ENCODE results near the gene APOBEC3B. TPM values are rescaled to one million over a fixed set of nuclear protein-coding genes. Genes with fewer than 3 reads are reported as not detected.

APOBEC3B gene
- total RNA-seq, 3 donors from 2014 or later (not counting 1 experiment from before 2014, with no cell fraction given): 1.7 to 2.3 (median 2.2) TPM

- H3K27me3 Mint-ChIP-seq (ENCODE audit: low read depth in 2 of 2): peaks cover 24 to 49% of the 10 kb centered on the region in 2 donors
- H3K4me3 ChIP-seq (ENCODE audit: low read length): no peak overlapping the region
- 91% methylated on average over 8 of the region's 8 CpGs for WGBS (ENCODE audit: insufficient coverage)
- no peaks in the 10 kb centered on the region for H3K36me3 Mint-ChIP-seq
- H3K4me3 Mint-ChIP-seq: no peak overlapping the region
- no peaks in the 10 kb centered on the region for H3K9me3 ChIP-seq (ENCODE audit: control insufficient read depth, insufficient read depth, low read length)
- no peaks in the 10 kb centered on the region for H3K27me3 ChIP-seq (ENCODE audit: control insufficient read depth, insufficient read depth, low read length)
- DNase-seq (no peak), ATAC-seq (no peak)
- H3K4me1 Mint-ChIP-seq: peaks cover 12 to 16% of the 10 kb centered on the region in 2 donors
- TF ChIP-seq, protein P1, sequence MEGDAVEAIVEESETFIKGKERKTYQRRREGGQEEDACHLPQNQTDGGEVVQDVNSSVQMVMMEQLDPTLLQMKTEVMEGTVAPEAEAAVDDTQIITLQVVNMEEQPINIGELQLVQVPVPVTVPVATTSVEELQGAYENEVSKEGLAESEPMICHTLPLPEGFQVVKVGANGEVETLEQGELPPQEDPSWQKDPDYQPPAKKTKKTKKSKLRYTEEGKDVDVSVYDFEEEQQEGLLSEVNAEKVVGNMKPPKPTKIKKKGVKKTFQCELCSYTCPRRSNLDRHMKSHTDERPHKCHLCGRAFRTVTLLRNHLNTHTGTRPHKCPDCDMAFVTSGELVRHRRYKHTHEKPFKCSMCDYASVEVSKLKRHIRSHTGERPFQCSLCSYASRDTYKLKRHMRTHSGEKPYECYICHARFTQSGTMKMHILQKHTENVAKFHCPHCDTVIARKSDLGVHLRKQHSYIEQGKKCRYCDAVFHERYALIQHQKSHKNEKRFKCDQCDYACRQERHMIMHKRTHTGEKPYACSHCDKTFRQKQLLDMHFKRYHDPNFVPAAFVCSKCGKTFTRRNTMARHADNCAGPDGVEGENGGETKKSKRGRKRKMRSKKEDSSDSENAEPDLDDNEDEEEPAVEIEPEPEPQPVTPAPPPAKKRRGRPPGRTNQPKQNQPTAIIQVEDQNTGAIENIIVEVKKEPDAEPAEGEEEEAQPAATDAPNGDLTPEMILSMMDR (IDR thresholded peaks at IDR 0.05): no peak
- no peaks in the 10 kb centered on the region for H3K9me3 Mint-ChIP-seq
- peaks cover 18% of the 10 kb centered on the region for H3K4me1 ChIP-seq (ENCODE audit: control insufficient read depth, insufficient read depth, low read length)
- H3K36me3 ChIP-seq (ENCODE audit: control insufficient read depth, insufficient read depth, low read length): no peaks in the 10 kb centered on the region
- no peak overlapping the region for H3K27ac ChIP-seq (ENCODE audit: low read length)
- no peak overlapping the region for H3K27ac Mint-ChIP-seq
- intact Hi-C loops (cut with micrococcal nuclease): no loop called here
These were observed 35.4 kb upstream of the APOBEC3B start for GRCh38 chr22:38946771-38947170.

DNA sequence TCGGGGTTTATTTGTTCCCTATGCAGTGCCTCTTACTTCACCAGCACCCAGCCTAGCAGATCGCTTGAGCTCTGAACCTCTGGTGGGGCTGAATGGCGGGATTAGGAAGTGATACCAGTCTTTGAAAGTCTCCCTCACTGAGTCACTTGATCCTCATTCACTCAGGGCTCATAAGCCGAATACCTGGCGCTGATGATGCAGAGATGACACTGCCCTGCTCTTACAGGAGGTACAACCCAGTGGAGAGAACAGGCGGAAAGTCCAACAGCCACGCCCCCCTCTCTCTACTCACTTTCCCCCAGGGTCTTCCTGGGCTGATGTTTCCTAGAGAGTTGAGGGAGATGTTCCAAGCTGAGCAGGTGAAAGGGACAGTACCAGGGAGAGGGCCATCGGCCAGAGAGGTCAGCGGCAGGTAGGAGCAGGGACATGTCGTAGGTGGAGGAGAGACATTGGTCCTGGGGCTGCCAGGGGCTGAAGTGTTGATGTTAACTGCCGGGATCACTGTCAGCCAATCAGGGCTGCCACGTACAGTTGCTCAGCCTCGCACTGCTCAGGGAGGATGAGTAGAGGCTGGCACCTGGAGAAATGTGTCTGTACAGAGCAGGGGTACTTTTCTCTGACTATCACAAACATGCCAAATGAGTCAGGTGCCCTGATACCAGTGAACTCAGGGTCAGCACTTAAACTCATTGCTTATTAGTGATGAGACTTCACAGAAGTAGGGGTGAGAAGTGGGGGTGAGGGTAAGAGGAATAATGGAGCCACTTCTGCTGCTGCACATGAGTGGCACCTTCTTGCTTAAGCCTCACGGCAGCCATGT is 34.6 kb upstream of the APOBEC3B start:
- Histone ChIP-seq H3K27ac (ENCODE audit: low read length) (no peak overlapping the region), H3K27me3 (ENCODE audit: control insufficient read depth, insufficient read depth, low read length) (no peaks in the 10 kb centered on the region), H3K4me3 (ENCODE audit: low read length) (no peak overlapping the region), H3K9me3 (ENCODE audit: control insufficient read depth, insufficient read depth, low read length) (no peaks in the 10 kb centered on the region), H3K4me1 (ENCODE audit: control insufficient read depth, insufficient read depth, low read length) (peaks cover 12% of the 10 kb centered on the region), H3K36me3 (ENCODE audit: control insufficient read depth, insufficient read depth, low read length) (no peaks in the 10 kb centered on the region)
- intact Hi-C loops (cut with micrococcal nuclease): no loop called here
- no peak overlapping the region for H3K27ac Mint-ChIP-seq
- TF ChIP-seq, protein P1 (IDR thresholded peaks at IDR 0.05): no peak
- H3K4me1 Mint-ChIP-seq: peaks cover 7 to 11% of the 10 kb centered on the region in 2 donors
- no peaks in the 10 kb centered on the region for H3K9me3 Mint-ChIP-seq
- H3K36me3 Mint-ChIP-seq: no peaks in the 10 kb centered on the region
- ATAC-seq (no peak), DNase-seq (peak in 1 of 2 donors; percentile 10)
- 79% methylated on average over 12 of the region's 14 CpGs for WGBS (ENCODE audit: insufficient coverage)
- no peak overlapping the region for H3K4me3 Mint-ChIP-seq
- H3K27me3 Mint-ChIP-seq (ENCODE audit: low read depth in 2 of 2): peaks cover 27 to 47% of the 10 kb centered on the region in 2 donors

- Histone ChIP-seq H3K36me3 (ENCODE audit: control insufficient read depth, insufficient read depth, low read length) (no peaks in the 10 kb centered on the region), H3K4me1 (ENCODE audit: control insufficient read depth, insufficient read depth, low read length) (peaks cover 8% of the 10 kb centered on the region), H3K27me3 (ENCODE audit: control insufficient read depth, insufficient read depth, low read length) (no peaks in the 10 kb centered on the region), H3K27ac (ENCODE audit: low read length) (no peak overlapping the region), H3K9me3 (ENCODE audit: control insufficient read depth, insufficient read depth, low read length) (no peaks in the 10 kb centered on the region), H3K4me3 (ENCODE audit: low read length) (no peak overlapping the region)
- Mint-ChIP-seq H3K4me1 (peaks cover 4 to 5% of the 10 kb centered on the region in 2 donors), H3K9me3 (no peaks in the 10 kb centered on the region), H3K27ac (no peak overlapping the region), H3K36me3 (no peaks in the 10 kb centered on the region), H3K4me3 (no peak overlapping the region), H3K27me3 (ENCODE audit: low read depth in 2 of 2) (peaks cover 27 to 41% of the 10 kb centered on the region in 2 donors)
- 84% methylated on average over 7 of the region's 7 CpGs for WGBS (ENCODE audit: insufficient coverage)
- intact Hi-C loops (cut with micrococcal nuclease): no loop called here
- ATAC-seq (no peak), DNase-seq (peak in 1 of 2 donors; percentile 4)
- TF ChIP-seq, protein P1 (IDR thresholded peaks at IDR 0.05): no peak
These were observed 33.8 kb upstream of the APOBEC3B start for GRCh38 chr22:38948181-38948940.

All from natural killer cell (primary cell).